ENCODE results near the gene SMYD5.

Gene SMYD5

DNA sequence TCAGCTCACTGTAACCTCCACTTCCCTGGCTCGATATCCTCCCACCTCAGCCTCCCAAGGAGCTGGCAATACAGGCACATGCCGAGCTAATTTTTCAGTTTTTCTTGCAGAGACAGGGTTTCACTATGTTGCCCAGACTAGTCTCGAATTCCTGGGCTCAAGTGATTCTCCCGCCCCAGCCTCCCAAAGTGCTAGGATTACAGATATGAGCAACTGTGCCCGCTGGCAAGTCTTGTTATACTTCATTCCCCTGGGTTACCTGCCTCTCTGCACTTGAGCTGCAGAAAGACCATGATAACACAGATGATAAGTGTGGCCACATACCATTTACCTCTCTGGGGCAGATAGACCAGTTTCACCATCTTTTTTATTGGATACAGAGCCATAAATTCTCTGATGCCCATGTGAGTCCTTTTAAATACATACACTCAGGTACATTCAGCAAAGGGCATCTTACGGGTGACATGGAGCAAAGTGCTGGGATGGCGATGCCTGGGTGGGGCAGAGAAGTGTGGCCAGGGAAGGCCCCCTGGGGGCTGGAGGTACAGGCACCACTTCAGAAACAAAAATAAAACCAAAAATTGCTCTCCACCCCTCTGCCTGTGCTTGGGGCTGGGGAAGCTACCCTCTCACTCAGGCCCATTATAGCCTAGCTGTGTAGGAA is 40.4 kb downstream of the SMYD5 start:
- ChIA-PET CTCF (interaction anchor here (0.7 to 1.6 kb wide), 3 partner anchors 10 to 169 kb away, joined by 3 to 5 read pairs (median 4); no protein-coding TSS in a partner anchor), POLR2A (interaction anchor here (1.1 to 2.0 kb wide), 4 partner anchors 10 to 21 kb away, joined by 3 to 7 read pairs (median 5); partner anchors contain the start of genes CCT7 and PRADC1)
- TF ChIP-seq, protein P1, sequence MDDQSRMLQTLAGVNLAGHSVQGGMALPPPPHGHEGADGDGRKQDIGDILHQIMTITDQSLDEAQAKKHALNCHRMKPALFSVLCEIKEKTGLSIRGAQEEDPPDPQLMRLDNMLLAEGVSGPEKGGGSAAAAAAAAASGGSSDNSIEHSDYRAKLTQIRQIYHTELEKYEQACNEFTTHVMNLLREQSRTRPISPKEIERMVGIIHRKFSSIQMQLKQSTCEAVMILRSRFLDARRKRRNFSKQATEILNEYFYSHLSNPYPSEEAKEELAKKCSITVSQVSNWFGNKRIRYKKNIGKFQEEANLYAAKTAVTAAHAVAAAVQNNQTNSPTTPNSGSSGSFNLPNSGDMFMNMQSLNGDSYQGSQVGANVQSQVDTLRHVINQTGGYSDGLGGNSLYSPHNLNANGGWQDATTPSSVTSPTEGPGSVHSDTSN (CRISPR knock-in tag; IDR thresholded peaks at IDR 0.05) = 0 out of 2 replicates have a peak, but pooled peaks have one; percentile 23
- no peak for TF ChIP-seq ZNF391 (tag by site-specific recombination; IDR thresholded peaks at IDR 0.05; ENCODE audit: borderline replicate concordance, low read depth)
- TF ChIP-seq, protein P2, sequence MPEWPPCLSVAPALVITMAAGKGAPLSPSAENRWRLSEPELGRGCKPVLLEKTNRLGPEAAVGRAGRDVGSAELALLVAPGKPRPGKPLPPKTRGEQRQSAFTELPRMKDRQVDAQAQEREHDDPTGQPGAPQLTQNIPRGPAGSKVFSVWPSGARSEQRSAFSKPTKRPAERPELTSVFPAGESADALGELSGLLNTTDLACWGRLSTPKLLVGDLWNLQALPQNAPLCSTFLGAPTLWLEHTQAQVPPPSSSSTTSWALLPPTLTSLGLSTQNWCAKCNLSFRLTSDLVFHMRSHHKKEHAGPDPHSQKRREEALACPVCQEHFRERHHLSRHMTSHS (tag by site-specific recombination; IDR thresholded peaks at IDR 0.05) = no peak
- peaks cover 27 to 73% of the 10 kb centered on the region in 2 experiments for H3K36me3 ChIP-seq (ENCODE audit: control insufficient read depth in 2 of 2, insufficient read depth in 1 of 2, low read length in 2 of 2)
- H3K4me1 ChIP-seq (ENCODE audit: control insufficient read depth, insufficient read depth, low read length) = no peaks in the 10 kb centered on the region
- no peak overlapping the region for H3K4me3 ChIP-seq (ENCODE audit: low read depth, low read length)
- H3K27ac ChIP-seq (ENCODE audit: extremely low read depth, low read depth, low read length) = no peak overlapping the region; the same call in 1 of the 2 replicates
- no peaks in the 10 kb centered on the region for H3K9me3 ChIP-seq (ENCODE audit: control insufficient read depth, insufficient read depth, low read depth, low read length)

GRCh38 chr2:73255007-73255644 is 41.1 kb downstream of the SMYD5 start:
- ChIA-PET POLR2A (interaction anchor here (2.0 kb wide), 1 partner anchor 10 kb away, joined by 6 read pairs; no protein-coding TSS in a partner anchor), CTCF (interaction anchor here (0.9 to 1.6 kb wide), 2 partner anchors 10 to 35 kb away, joined by 3 to 4 read pairs; no protein-coding TSS in a partner anchor)
- Histone ChIP-seq H3K4me3 (ENCODE audit: low read depth, low read length) (no peak overlapping the region), H3K36me3 (ENCODE audit: control insufficient read depth in 2 of 2, insufficient read depth in 1 of 2, low read length in 2 of 2) (peaks cover 20 to 73% of the 10 kb centered on the region in 2 experiments), H3K9me3 (ENCODE audit: control insufficient read depth, insufficient read depth, low read depth, low read length) (no peaks in the 10 kb centered on the region), H3K4me1 (ENCODE audit: control insufficient read depth, insufficient read depth, low read length) (no peaks in the 10 kb centered on the region), H3K27ac (ENCODE audit: extremely low read depth, low read depth, low read length) (no peak overlapping the region)
- TF ChIP-seq, protein P3, sequence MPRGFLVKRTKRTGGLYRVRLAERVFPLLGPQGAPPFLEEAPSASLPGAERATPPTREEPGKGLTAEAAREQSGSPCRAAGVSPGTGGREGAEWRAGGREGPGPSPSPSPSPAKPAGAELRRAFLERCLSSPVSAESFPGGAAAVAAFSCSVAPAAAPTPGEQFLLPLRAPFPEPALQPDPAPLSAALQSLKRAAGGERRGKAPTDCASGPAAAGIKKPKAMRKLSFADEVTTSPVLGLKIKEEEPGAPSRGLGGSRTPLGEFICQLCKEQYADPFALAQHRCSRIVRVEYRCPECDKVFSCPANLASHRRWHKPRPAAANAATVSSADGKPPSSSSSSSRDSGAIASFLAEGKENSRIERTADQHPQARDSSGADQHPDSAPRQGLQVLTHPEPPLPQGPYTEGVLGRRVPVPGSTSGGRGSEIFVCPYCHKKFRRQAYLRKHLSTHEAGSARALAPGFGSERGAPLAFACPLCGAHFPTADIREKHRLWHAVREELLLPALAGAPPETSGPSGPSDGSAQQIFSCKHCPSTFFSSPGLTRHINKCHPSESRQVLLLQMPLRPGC (tag by site-specific recombination; IDR thresholded peaks at IDR 0.05) = no peak
- TF ChIP-seq ZNF626 (tag by site-specific recombination; IDR thresholded peaks at IDR 0.05) (no peak), ZNF785 (tag by site-specific recombination; IDR thresholded peaks at IDR 0.05) (no peak), ZNF510 (tag by site-specific recombination; IDR thresholded peaks at IDR 0.05; ENCODE audit: insufficient replicate concordance) (no peak), PRDM1 (tag by site-specific recombination; IDR thresholded peaks at IDR 0.05) (no peak), ZNF214 (tag by site-specific recombination; IDR thresholded peaks at IDR 0.05; ENCODE audit: borderline replicate concordance) (no peak), ZNF10 (tag by site-specific recombination; IDR thresholded peaks at IDR 0.05) (peak; percentile 36; the same call in 1 of the 2 replicates), HIC1 (tag by site-specific recombination; IDR thresholded peaks at IDR 0.05) (peak; percentile 48; the same call in 1 of the 2 replicates), OVOL3 (tag by site-specific recombination; IDR thresholded peaks at IDR 0.05) (no peak), SCRT2 (tag by site-specific recombination; IDR thresholded peaks at IDR 0.05) (no peak)
